ENCODE results near the gene NUP62.
A peak's percentile ranks its signal among the peaks of the same experiment; 100 is the strongest.

The NUP62 gene

GRCh38 chr19:49896863-49897621 is 32.3 kb downstream of the NUP62 start, which contains the start of gene IL4I1:
IL4I1 (minus strand) TSS chr19:49896887; CDS start chr19:49896160, 727 bp downstream.
- peak; percentile 45 for DNase-seq (ENCODE audit: low spot score)

GRCh38 chr19:49895566-49896297 is 33.6 kb downstream of the NUP62 start:
- DNase-seq (ENCODE audit: low spot score), result no peak

GRCh38 chr19:49894879-49895565 is 34.3 kb downstream of the NUP62 start:
- DNase-seq (ENCODE audit: low spot score), result no peak

GRCh38 chr19:49894011-49894664 is 35.2 kb downstream of the NUP62 start:
- DNase-seq (ENCODE audit: low spot score), result no peak

GRCh38 chr19:49892716-49893115 is 36.6 kb downstream of the NUP62 start:
- DNase-seq (ENCODE audit: low spot score), result no peak

- DNase-seq (ENCODE audit: low spot score), result no peak
Measured at GRCh38 chr19:49891393-49891792, 37.9 kb downstream of the NUP62 start.

- no peak for DNase-seq (ENCODE audit: low spot score)
Measured at GRCh38 chr19:49890349-49891311, 38.7 kb downstream of the NUP62 start.

GRCh38 chr19:49889687-49890348 is 39.5 kb downstream of the NUP62 start:
- peak; percentile 50 for DNase-seq (ENCODE audit: low spot score)

- DNase-seq (ENCODE audit: low spot score), result no peak
Measured at GRCh38 chr19:49889038-49889686, 40.1 kb downstream of the NUP62 start.

- no peak for DNase-seq (ENCODE audit: low spot score)
Measured at GRCh38 chr19:49888510-49888824, 40.8 kb downstream of the NUP62 start.

GRCh38 chr19:49887665-49888509 is 41.4 kb downstream of the NUP62 start:
- no peak for DNase-seq (ENCODE audit: low spot score)

GRCh38 chr19:49887037-49887664 is 42.2 kb downstream of the NUP62 start:
- no peak for DNase-seq (ENCODE audit: low spot score)

GRCh38 chr19:49884760-49885159 is 44.5 kb downstream of the NUP62 start:
- DNase-seq (ENCODE audit: low spot score), result no peak

- no peak for DNase-seq (ENCODE audit: low spot score)
Measured at GRCh38 chr19:49884109-49884508, 45.2 kb downstream of the NUP62 start.

- DNase-seq (ENCODE audit: low spot score), result no peak
Measured at GRCh38 chr19:49883094-49883493, 46.2 kb downstream of the NUP62 start.

- no peak for DNase-seq (ENCODE audit: low spot score)
Measured at GRCh38 chr19:49882643-49883042, 46.7 kb downstream of the NUP62 start.

- no peak for DNase-seq (ENCODE audit: low spot score)
Measured at GRCh38 chr19:49881672-49882394, 47.5 kb downstream of the NUP62 start.

- DNase-seq (ENCODE audit: low spot score), result no peak
Measured at GRCh38 chr19:49881186-49881585, 48.1 kb downstream of the NUP62 start.

All from AG08395 (cell line).